DOHH2 (cell line): Measurements from ENCODE around the gene SOAT2.

Experiments used
- H3F3A ChIP-seq: fragments of 200-600 bp; sonication (generic), shearing (Covaris generic); 2 replicates; pipeline ENCODE4 v1.6.0; 2016; ENCODE audit warnings: antibody characterized with exemption, mild to moderate bottlenecking; ENCODE audit not compliant: control insufficient read depth, insufficient read depth
- H3K27ac ChIP-seq: fragments of 200-600 bp; sonication (generic); 2 replicates; pipeline ENCODE4 v1.5.1; 2014; ENCODE audit warnings: low read depth, mild to moderate bottlenecking, low read length, moderate library complexity
- H3K27me3 ChIP-seq: fragments of 200-600 bp; sonication (generic); 2 replicates; pipeline ENCODE4 v1.6.1; 2014; ENCODE audit warnings: mild to moderate bottlenecking, low read length, mixed read lengths; ENCODE audit not compliant: control insufficient read depth
- H3K36me3 ChIP-seq: fragments of 200-600 bp; sonication (generic); 2 replicates; pipeline ENCODE4 v1.6.1; 2014; ENCODE audit warnings: mild to moderate bottlenecking, low read length, moderate library complexity, mixed read lengths; ENCODE audit not compliant: control insufficient read depth
- H3K4me1 ChIP-seq: fragments of 200-600 bp; sonication (generic); 2 replicates; pipeline ENCODE4 v1.6.1; 2014; ENCODE audit warnings: mild to moderate bottlenecking, low read length, mixed read lengths; ENCODE audit not compliant: control insufficient read depth
- H3K4me2 ChIP-seq: fragments of 200-600 bp; sonication (generic); 2 replicates; pipeline ENCODE4 v1.6.0; 2014; ENCODE audit warnings: mild to moderate bottlenecking, low read length, moderate library complexity
- H3K4me3 ChIP-seq: fragments of 200-600 bp; sonication (generic); 2 replicates; pipeline ENCODE4 v1.5.1; 2014; ENCODE audit warnings: mild to moderate bottlenecking, low read length, mixed read lengths
- H3K79me2 ChIP-seq: fragments of 200-600 bp; sonication (generic); 2 replicates; pipeline ENCODE4 v1.6.1; 2014; ENCODE audit warnings: mild to moderate bottlenecking, low read length, mixed read lengths; ENCODE audit not compliant: control insufficient read depth
- H3K9me2 ChIP-seq: fragments of 200-600 bp; sonication (generic); replicated peaks from 2 replicates; pipeline ENCODE4 v1.6.1; 2014; ENCODE audit warnings: mild to moderate bottlenecking, low read length, mixed read lengths; ENCODE audit not compliant: control insufficient read depth
- H3K9me3 ChIP-seq: fragments of 200-600 bp; sonication (generic); 2 replicates; pipeline ENCODE4 v1.6.1; 2014; ENCODE audit warnings: antibody characterized with exemption, low read length, mixed read lengths; ENCODE audit not compliant: control insufficient read depth, insufficient read depth
- H4K20me1 ChIP-seq: fragments of 200-600 bp; sonication (generic); 2 replicates; pipeline ENCODE4 v1.6.0; 2014; ENCODE audit warnings: low read depth, mild to moderate bottlenecking, antibody characterized with exemption, low read length, moderate library complexity; ENCODE audit not compliant: control insufficient read depth, insufficient read depth
- CTCF ChIP-seq: fragments of 200-600 bp; sonication (generic); IDR thresholded peaks from one replicate; pipeline ENCODE4 v1.5.1; 2014; ENCODE audit warnings: antibody characterized with exemption, mild to moderate bottlenecking, low read depth, low read length; ENCODE audit not compliant: poor library complexity, severe bottlenecking
- EZH2phosphoT487 ChIP-seq: fragments of 200-600 bp; sonication (generic); IDR thresholded peaks from 2 replicates; pipeline ENCODE4 v1.6.1; 2017; ENCODE audit warnings: borderline replicate concordance, mild to moderate bottlenecking, antibody characterized with exemption, low read length, moderate library complexity, mixed read lengths

SOAT2 gene

GRCh38 chr12:53067993-53068770 is 35.1 kb upstream of the SOAT2 start:
- H3K27ac ChIP-seq: no peak overlapping the region
- no peaks in the 10 kb centered on the region for H4K20me1 ChIP-seq
- no peaks in the 10 kb centered on the region for H3K9me2 ChIP-seq
- no peak for TF ChIP-seq EZH2phosphoT487
- TF ChIP-seq CTCF: no peak
- peaks cover 33% of the 10 kb centered on the region for H3K36me3 ChIP-seq
- H3K79me2 ChIP-seq: no peaks in the 10 kb centered on the region
- no peaks in the 10 kb centered on the region for H3F3A ChIP-seq
- no peaks in the 10 kb centered on the region for H3K27me3 ChIP-seq
- H3K4me2 ChIP-seq: no peak overlapping the region
- H3K4me3 ChIP-seq: no peak overlapping the region
- H3K9me3 ChIP-seq: no peaks in the 10 kb centered on the region
- peaks cover 25% of the 10 kb centered on the region for H3K4me1 ChIP-seq

GRCh38 chr12:53068811-53069585 is 34.3 kb upstream of the SOAT2 start:
- TF ChIP-seq EZH2phosphoT487: no peak
- TF ChIP-seq CTCF: no peak
- Histone ChIP-seq H3F3A (no peaks in the 10 kb centered on the region), H3K4me2 (no peak overlapping the region), H3K4me3 (no peak overlapping the region), H4K20me1 (no peaks in the 10 kb centered on the region), H3K27me3 (no peaks in the 10 kb centered on the region), H3K36me3 (peaks cover 33% of the 10 kb centered on the region), H3K9me2 (no peaks in the 10 kb centered on the region), H3K4me1 (peaks cover 25% of the 10 kb centered on the region), H3K27ac (no peak overlapping the region), H3K9me3 (no peaks in the 10 kb centered on the region), H3K79me2 (no peaks in the 10 kb centered on the region)

- Histone ChIP-seq H3K4me1 (peaks cover 25% of the 10 kb centered on the region), H3K27me3 (no peaks in the 10 kb centered on the region), H3F3A (no peaks in the 10 kb centered on the region), H3K79me2 (no peaks in the 10 kb centered on the region), H3K27ac (no peak overlapping the region), H3K9me2 (no peaks in the 10 kb centered on the region), H3K4me3 (no peak overlapping the region), H3K4me2 (no peak overlapping the region), H4K20me1 (no peaks in the 10 kb centered on the region), H3K36me3 (peaks cover 35% of the 10 kb centered on the region), H3K9me3 (no peaks in the 10 kb centered on the region)
- no peak for TF ChIP-seq EZH2phosphoT487
- TF ChIP-seq CTCF: no peak
These were observed 33.5 kb upstream of the SOAT2 start for GRCh38 chr12:53069621-53070410.
